GM18907 (cell line): ENCODE data around the gene SPRYD7.
"Not testable (repeated sequence)": the region's sequence is repeated elsewhere in the genome, so short reads cannot be mapped to it uniquely, and the experiment has no call there.

Source experiments
- ATAC-seq: cut with Tn5 transposase; IDR thresholded peaks from one replicate; pipeline ENCODE4 v1.9.1; 2021; ENCODE audit warnings: mild to moderate bottlenecking, moderate library complexity; ENCODE audit not compliant: unreplicated experiment

The SPRYD7 gene

GRCh38 chr13:49933511-49933910 lies 2.6 kb downstream of the SPRYD7 start:
- no peak for ATAC-seq

GRCh38 chr13:49932868-49933267 lies 3.3 kb downstream of the SPRYD7 start:
- ATAC-seq, result no peak

- ATAC-seq, result no peak
These were observed 4.1 kb downstream of the SPRYD7 start for GRCh38 chr13:49932066-49932465.

GRCh38 chr13:49927755-49928154 lies 8.4 kb downstream of the SPRYD7 start:
- no peak for ATAC-seq

- no peak for ATAC-seq
These were observed 10.2 kb downstream of the SPRYD7 start for GRCh38 chr13:49925881-49926418.

- ATAC-seq, result no peak
These were observed 13.8 kb downstream of the SPRYD7 start for GRCh38 chr13:49922301-49922700.

GRCh38 chr13:49920969-49921368 lies 15.2 kb downstream of the SPRYD7 start:
- not testable (repeated sequence) for ATAC-seq

GRCh38 chr13:49918106-49918505 lies 18.0 kb downstream of the SPRYD7 start:
- ATAC-seq, result not testable (repeated sequence)

- ATAC-seq, result no peak
These were observed 21.2 kb downstream of the SPRYD7 start for GRCh38 chr13:49914947-49915346.

GRCh38 chr13:49908637-49909036 lies 27.5 kb downstream of the SPRYD7 start:
- no peak for ATAC-seq

GRCh38 chr13:49904729-49905456 lies 31.2 kb downstream of the SPRYD7 start:
- no peak for ATAC-seq

GRCh38 chr13:49898792-49899191 lies 37.3 kb downstream of the SPRYD7 start:
- no peak for ATAC-seq

GRCh38 chr13:49897713-49898112 lies 38.4 kb downstream of the SPRYD7 start:
- no peak for ATAC-seq

- no peak for ATAC-seq
These were observed 40.3 kb downstream of the SPRYD7 start for GRCh38 chr13:49895826-49896225.

GRCh38 chr13:49893591-49893990 lies 42.5 kb downstream of the SPRYD7 start:
- ATAC-seq, result no peak

GRCh38 chr13:49890376-49890775 lies 45.8 kb downstream of the SPRYD7 start:
- ATAC-seq, result no peak

- no peak for ATAC-seq
These were observed 57.5 kb downstream of the SPRYD7 start for GRCh38 chr13:49878682-49879081.

- no peak for ATAC-seq
These were observed 58.4 kb downstream of the SPRYD7 start for GRCh38 chr13:49877629-49878218.

GRCh38 chr13:49874430-49874829 lies 61.7 kb downstream of the SPRYD7 start:
- no peak for ATAC-seq

GRCh38 chr13:49869519-49869918 lies 66.6 kb downstream of the SPRYD7 start:
- no peak for ATAC-seq

GRCh38 chr13:49867834-49868233 lies 68.3 kb downstream of the SPRYD7 start:
- ATAC-seq, result no peak

- no peak for ATAC-seq
These were observed 70.9 kb downstream of the SPRYD7 start for GRCh38 chr13:49865218-49865617.
